GM15510 (cell line): ENCODE data around the gene BICRAL.

Experiments
- POLR2A ChIP-seq: IDR thresholded peaks from 3 replicates; pipeline ENCODE4 v1.6.1; 2011; ENCODE audit warnings: borderline replicate concordance; ENCODE audit not compliant: insufficient read length; ENCODE audit errors: extremely low read depth

Gene BICRAL

DNA sequence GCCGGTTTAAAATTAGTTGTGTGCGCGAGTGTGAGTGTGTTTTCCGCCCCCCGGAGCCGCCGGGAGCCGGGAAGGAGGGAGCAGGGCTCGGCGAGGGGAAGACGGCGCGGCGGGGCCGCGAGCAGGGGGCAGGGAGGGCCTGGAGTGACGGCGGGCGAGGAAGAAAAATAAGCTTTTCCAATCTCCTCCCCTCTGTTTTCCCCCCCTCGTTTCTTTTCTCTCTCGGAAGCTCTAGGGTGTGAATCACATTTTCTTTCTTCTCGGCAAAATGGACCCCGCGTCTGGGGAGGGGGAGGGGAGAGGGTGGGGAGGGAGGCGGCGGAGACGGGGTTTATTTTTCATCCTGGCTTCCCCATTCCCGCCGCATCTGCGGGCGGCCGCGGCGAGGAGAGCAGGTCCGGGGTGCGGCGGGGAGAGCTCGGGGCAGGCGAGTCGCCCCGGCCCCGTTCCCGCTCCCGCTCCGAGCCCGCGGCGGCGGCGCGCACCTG is 881 bp downstream of the BICRAL start:
- TF ChIP-seq POLR2A = peak; percentile 51

DNA sequence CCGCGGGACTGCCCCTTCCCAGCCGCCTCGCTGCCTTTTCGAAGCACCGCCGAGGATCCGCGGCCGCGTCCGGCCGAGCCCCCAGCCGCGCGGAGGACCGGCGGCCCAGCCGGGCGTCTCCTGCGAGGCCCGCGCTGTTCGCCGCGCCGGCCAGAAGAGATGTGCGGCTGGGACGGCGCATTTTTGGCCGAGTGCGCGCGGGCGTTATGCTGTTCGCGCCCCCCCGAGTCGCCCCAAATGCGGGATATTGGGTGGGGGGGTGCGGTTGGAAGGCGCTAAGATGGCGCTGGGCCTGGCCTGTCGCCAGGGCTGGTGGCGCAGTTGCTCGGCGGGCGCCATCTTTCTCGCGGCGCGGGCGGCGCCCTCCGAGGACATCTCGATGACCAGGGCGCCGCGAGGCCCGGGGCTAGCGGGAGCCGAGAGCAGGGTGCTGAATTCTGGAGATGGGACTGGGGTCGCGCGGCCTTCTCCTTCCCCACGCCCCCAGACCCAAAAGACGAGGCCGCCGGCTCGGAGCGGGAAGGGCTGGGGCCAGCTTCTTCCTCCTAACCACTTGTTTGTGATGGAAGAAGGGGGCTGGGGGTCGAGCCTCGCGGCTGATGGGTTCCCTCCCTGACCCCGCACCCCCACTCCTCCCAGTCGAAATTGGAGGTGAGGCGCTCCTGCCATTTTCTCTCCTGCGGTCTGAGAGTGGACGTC is 1.5 kb downstream of the BICRAL start:
- peak; percentile 42 for TF ChIP-seq POLR2A

DNA sequence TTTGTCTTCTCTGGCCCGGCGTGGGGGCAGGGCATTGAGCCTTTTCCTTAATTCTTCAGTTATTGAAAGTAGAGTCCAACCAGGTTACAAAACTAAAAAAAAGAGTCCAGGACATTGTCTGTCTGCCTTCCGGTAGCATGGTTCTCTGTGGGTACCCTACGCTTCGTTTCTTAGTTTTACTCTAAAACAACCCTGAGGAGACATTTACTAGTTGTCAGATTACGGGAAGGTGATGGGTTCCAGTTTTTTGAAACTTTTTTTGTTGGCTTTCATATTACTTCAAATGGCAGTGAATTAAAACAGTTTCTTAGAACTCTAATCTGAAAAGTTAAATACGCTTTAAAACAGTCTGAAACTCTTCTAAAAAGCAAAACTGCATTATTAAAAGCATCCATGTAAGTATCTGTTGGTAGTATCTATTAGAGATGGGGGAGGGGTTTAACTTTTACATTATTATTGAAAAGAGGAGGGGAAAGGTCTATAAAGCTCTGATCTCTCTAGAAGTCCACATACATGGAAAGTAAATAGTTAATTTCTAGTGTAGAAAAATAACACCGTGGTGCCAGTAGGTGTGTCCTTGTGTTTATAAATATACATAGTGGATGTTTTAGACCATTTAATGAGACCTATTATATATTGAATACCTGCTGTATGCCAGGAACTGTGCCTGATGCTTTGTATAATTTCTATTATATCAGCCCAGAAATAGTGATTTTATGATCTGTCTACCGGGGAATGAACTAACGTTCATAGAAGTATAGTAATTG is 2.2 kb downstream of the BICRAL start:
- TF ChIP-seq POLR2A = no peak

DNA sequence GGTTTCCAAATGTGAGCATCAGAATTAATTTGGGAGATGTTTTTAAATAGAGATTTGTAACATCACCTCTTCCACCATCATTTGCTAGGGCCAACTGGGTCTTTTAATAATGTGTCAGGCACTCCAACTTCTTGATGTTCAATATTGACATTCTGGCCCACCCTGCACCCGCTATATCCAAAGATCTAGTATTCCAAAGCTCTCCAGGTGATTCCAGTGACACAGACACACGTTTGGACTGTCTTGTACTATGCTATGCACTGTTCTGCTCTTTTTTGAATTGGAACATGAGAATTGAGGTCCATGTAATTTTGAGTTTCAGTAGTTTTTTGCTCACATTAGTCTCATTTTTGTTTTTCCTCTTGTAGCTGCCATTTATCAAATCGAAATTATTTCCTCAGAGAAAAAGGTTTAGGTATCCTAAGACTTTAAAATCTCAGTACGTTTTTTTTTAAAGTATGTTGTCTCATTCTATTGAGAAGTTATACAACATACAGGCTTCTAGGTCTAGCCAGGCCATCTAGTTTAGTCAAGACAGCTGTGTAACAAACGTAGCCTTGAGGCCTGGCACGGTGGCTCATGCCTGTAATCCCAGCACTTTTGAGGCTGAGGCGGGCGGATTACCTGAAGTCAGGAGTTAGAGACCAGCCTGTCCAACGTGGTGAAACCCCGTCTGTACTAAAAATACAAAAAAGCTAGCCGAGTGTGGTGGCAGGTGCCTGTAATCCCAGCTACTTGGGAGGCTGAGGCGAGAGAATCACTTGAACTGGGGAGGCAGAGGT is 3.1 kb downstream of the BICRAL start:
- TF ChIP-seq POLR2A = no peak

DNA sequence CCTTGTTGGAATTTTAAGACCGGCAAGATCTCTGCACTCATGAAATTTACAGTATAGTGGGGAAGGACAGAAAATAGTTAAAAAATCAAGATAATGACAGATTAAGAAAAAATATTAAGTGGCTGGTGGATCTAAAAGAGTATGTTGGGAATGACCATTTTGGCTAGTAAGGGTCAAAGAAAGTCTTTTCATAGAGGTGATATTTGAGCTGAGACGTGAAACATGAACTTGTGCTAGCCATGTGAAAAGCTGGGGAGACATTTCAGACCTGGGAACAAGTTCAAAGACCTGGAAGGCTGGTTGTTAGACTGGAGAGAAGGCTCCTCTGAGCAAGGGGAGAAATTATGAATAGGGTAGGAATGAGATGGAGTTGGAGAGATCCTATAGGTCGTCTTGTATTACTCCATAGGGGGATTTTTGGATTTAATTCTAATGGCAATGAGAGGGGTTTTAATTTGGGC is 4.7 kb downstream of the BICRAL start:
- no peak for TF ChIP-seq POLR2A

DNA sequence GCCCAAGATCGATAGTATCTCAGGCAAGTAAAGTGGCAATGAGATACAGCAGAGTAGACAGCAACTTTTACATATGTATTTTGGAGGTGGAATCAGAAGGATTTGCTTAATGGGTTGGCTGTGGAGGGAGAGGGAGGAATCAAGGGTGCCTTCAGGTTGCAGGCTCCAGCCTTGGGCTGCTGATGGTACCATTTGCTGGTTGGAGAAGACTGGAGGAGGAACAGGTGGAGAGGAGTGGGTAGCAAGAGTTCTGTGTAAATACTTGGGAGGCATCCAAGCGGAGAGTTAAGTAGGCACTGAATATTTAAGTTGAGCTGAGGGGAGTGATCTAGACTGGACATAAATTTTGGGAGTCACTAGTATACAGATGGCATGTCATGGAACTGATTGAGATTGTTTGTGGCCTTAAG is 5.2 kb downstream of the BICRAL start:
- TF ChIP-seq POLR2A = no peak

DNA sequence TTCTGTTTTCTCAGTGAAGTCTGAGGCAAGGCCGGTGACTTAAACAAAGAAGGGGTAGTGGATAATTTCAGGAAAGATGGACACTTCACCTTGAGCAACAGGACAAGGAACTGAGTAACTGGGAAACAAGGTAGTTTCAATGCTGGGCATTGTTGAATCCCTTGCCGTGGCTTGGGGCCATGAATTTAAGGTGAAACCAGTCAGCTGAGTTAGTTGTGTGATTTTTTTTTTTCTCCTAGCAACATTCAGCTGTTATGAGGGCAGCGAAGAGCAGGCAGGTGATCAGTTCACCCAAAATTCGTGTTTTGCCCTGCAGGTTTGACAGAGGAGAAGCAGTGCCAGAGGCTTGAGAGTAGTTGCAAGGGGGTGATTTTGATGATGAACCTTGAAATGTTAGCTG is 6.8 kb downstream of the BICRAL start:
- TF ChIP-seq POLR2A = no peak

DNA sequence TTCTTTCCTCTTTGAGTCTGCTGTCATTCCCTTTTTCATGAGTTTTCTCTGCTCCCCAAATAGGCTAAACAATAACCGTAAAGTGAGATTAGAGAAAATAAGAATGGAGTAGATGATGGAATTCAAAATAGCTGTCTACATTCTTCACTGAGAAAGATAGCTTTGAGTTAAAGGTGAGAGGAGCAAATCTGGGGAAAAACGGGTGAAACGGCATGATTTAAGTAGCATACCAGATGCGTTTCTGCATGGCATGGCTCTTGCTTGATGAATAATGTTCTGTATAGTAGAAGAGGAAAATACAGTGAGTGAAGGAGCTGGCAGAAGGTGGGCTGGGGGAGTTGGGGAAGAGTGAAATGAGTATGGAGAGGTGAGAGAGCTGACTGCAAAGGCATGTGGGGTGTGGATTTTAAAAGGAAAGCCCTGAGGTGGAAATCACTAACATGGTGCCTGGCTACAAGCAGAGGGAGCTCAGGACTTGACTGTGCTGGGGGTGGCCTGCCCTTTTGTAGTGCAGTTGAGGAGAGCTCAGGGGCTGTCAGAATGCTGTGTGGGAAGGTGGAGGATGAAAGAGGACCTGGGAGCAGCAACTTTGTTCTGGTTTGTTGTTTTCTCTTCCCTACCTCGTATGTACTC is 8.8 kb downstream of the BICRAL start:
- no peak for TF ChIP-seq POLR2A

DNA sequence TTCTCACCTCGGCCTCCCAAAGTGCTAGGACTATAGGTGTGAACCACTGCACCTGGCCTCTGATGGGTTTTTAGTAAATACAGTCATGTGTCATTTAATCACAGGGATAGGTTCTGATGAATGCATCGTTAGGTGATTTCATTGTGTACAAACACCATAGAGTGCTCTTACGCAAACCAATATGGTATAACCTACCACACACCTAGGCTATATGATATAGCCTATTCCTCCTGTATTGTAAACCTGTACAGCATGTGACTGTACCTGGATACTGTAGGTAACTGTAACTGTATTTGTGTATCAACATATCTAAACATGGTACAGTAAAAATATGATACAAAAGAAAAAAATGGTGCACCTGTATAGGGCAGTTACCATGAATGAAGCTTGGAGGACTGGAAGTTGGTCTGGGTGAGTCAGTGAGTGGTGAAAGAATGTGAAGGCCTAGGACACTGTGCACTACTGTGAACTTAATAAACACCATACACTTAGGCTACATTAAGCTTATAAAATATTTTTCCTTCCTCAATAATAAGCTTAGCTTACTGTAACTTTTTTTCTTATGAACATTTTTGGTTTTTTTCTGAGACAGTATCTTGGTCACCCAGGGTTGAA is 10.0 kb downstream of the BICRAL start:
- no peak for TF ChIP-seq POLR2A

DNA sequence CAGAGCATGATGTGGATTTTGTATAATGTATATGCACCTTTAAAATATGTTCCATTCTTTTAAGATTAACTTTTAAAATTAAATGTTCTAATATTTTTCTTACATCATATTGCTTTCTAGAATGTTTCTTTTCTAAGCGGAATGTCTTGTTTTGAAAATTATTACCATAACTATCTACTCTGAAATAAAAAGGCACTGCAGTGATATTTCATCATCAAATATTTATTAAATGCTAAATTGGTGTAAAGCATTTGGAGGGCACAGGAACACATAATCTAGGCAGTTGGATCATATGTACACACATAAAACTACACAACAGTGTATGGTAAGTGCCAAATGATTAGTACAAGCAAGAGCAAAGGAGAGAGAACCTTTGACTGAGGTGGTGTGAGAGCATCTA is 13.8 kb downstream of the BICRAL start:
- no peak for TF ChIP-seq POLR2A

DNA sequence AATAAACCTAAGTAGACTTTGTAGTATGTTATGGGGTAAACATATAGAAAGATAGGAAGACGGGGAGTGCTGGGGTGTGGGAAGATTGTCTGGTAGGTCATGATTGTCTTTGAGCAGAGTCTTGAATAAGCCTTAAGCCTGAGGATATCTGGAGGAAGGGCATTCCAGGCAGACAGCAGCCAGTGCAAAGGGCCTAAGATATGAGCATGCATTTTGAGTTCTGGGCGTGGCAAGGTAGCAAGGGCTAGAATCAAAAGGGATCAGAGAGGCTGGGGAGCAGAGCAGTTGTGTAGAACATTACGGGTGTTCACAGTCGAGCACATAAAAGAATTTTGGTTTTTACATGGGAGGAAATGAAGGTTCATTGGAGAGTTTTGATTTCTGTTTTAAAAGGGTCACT is 14.3 kb downstream of the BICRAL start:
- TF ChIP-seq POLR2A = no peak

DNA sequence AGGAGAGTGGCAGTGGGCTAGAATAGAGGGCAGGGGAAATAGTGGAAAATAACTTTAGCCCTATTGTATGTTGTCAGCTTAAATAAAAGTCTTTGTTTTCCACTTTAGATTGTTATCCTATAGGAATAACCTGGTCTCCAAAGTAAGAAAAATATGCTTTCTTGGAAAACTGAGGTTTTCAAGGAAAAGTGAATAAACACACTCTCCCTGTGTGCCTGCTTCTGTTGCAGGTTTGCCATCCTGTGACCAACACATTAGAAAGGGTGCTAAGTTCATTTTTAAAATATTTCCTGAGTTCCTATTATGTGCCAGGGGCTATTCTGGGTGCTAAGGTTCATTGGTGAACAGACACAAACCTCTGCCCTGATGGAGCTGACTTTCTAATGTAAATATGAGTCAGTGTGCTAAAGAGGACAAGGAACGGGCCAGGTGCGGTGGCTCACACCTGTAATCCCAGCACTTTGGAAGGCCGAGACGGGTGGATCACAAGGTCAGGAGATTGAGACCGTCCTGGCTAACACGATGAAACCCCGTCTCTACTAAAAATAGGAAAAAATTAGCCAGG is 23.5 kb downstream of the BICRAL start:
- TF ChIP-seq POLR2A = no peak

DNA sequence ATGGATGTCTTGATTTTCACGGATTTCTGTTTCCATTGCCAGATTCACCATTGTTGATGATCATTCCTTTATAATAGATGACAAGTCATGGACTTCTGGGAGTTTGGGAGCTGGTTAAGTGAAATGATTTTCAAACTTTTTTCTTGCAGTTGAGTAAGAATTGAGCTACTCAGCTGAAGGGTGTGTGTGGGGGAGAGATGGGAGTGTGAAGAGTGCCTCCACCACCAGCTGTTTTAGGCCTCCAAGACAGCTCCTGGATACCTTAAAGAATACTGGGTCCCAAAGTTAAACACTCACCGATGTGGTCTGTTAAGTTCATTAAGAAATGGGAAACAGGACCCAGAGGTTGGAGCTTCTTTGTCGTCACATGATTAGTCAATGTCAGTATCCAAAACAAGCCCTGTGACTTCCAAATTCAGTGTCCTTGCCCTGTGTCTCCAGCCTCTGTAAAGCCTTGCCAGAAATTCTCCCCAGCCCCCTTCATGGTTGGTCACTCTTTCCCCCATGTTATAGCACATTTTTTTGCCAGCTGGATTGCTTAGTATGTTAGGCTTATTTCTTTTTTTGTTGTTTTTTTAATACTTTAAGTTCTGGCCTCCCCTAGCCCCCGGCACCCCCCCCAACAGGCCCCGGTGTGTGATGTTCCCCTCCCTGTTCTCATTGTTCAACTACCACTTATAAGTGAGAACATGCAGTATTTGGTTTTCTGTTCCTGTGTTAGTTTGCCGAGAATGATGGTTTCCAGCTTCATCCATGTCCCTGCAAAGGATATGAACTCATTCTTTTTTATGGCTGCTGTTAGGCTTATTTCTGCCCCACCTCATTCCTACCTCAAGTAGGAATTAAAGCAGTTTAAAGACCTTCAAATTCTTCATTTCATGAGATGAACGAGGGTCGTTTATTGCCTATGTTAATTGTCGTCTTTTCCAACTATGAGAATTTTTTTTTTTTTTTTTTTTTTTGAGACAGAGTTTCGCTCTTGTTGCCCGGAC is 26.9 kb downstream of the BICRAL start:
- TF ChIP-seq POLR2A = no peak
